A549 (cell line): ENCODE results near the gene BMP7. TPM values are rescaled to one million over a fixed set of nuclear protein-coding genes. Genes with fewer than 3 reads are reported as not detected.

Experiments used
- ATAC-seq, 2 experiments: fragments of 200-7000 bp in 1 of 2; fragments of >200 bp in 1 of 2; cut with Nextera tagmentation in 1 of 2; cut with Tn5 transposase in 1 of 2; 3 replicates each; pipeline versions ENCODE4 v1.8.0 to v1.9.1; 2018 to 2020; ENCODE audit warnings: mild to moderate bottlenecking in 1 of 2, moderate library complexity in 1 of 2
- CTCF ChIA-PET: fragments of 300-600 bp; sonication (Branson Sonifier 250); formaldehyde crosslinking; extraction: SDS; loops from one replicate; lab custom pipeline; 2021; ENCODE audit warnings: antibody characterized with exemption, inconsistent platforms; lab: Yijun Ruan, JAX
- POLR2A ChIA-PET: fragments of 350-600 bp; formaldehyde crosslinking; extraction: SDS; loops from one replicate; lab custom pipeline; 2021; ENCODE audit warnings: antibody characterized with exemption, inconsistent platforms; lab: Yijun Ruan, JAX
- DNase-seq, 2 experiments: peaks; one replicate each; pipeline versions ENCODE4 v3.0.0 to v3.0.0-alpha.2; 2011 to 2016; ENCODE audit warnings: low read depth in 1 of 2, low spot score in 1 of 2
- FAIRE-seq: peaks from 2 replicates; lab custom pipeline; 2011; peaks lifted over from hg19 to GRCh38; lab: Jason Lieb, UNC
- H3K27ac ChIP-seq, 2 experiments: fragments of >200 bp; sonication (Bioruptor Twin); formaldehyde crosslinking; 3 replicates each; pipeline ENCODE4 v1.5.1; 2016 to 2017
- H3K4me1 ChIP-seq: fragments of >200 bp; sonication (Bioruptor Twin); formaldehyde crosslinking; 3 replicates; pipeline ENCODE4 v1.6.1; 2016
- H3K4me2 ChIP-seq: fragments of >200 bp; sonication (Bioruptor Twin); formaldehyde crosslinking; 3 replicates; pipeline ENCODE4 v1.6.1; 2016
- H3K4me3 ChIP-seq: fragments of >200 bp; sonication (Bioruptor Twin); formaldehyde crosslinking; 3 replicates; pipeline ENCODE4 v1.5.1; 2016
- H3K9me3 ChIP-seq: fragments of >200 bp; sonication (Bioruptor Twin); formaldehyde crosslinking; 3 replicates; pipeline ENCODE4 v1.6.1; 2016
- CBX2 ChIP-seq: fragments of 200-600 bp; sonication (generic); IDR thresholded peaks from 2 replicates; pipeline ENCODE4 v1.6.1; 2016; ENCODE audit warnings: low read depth, mild to moderate bottlenecking, borderline replicate concordance
- CBX8 ChIP-seq: fragments of 200-600 bp; sonication (generic); IDR thresholded peaks from 2 replicates; pipeline ENCODE4 v1.6.1; 2016
- CEBPB ChIP-seq, 2 experiments: fragments of >200 bp in 1 of 2; sonication (Bioruptor Twin) in 1 of 2; formaldehyde crosslinking in 1 of 2; IDR thresholded peaks; 2 replicates each; pipeline ENCODE4 v1.6.1; 2012 to 2016
- CHD2 ChIP-seq: fragments of 150-350 bp; IDR thresholded peaks from 2 replicates; pipeline ENCODE4 v1.6.1; 2014; ENCODE audit warnings: low read length; ENCODE audit not compliant: partially characterized antibody
- CHD4 ChIP-seq: fragments of 200-600 bp; sonication (generic); IDR thresholded peaks from 2 replicates; pipeline ENCODE4 v1.6.1; 2016; ENCODE audit warnings: antibody characterized with exemption, mild to moderate bottlenecking, borderline replicate concordance
- EHF ChIP-seq: fragments of 250-450 bp; sonication (Bioruptor Pico); IDR thresholded peaks from 2 replicates; pipeline ENCODE4 v1.5.0; 2020; ENCODE audit warnings: mild to moderate bottlenecking
- EP300 ChIP-seq, 2 experiments: fragments of >200 bp; sonication (Bioruptor Twin); formaldehyde crosslinking; IDR thresholded peaks; 2 replicates in 1 of 2; 3 replicates in 1 of 2; pipeline ENCODE4 v1.6.1; 2016 to 2017
- FOSL2 ChIP-seq, 2 experiments: fragments of 450-650 bp in 1 of 2; fragments of >200 bp in 1 of 2; sonication (Bioruptor Twin) in 1 of 2; formaldehyde crosslinking; IDR thresholded peaks; 2 replicates each; pipeline versions ENCODE4 v1.5.0 to v1.6.1; 2016 to 2020; ENCODE audit warnings: mild to moderate bottlenecking in 1 of 2, moderate library complexity in 1 of 2
- FOXS1 ChIP-seq: fragments of 250-450 bp; sonication (Bioruptor Pico); IDR thresholded peaks from 2 replicates; pipeline ENCODE4 v1.5.0; 2020; ENCODE audit warnings: mild to moderate bottlenecking, moderate library complexity
- HEYL ChIP-seq: fragments of 250-450 bp; sonication (Bioruptor Pico); IDR thresholded peaks from 2 replicates; pipeline ENCODE4 v1.8.0; 2021; ENCODE audit warnings: mild to moderate bottlenecking, moderate library complexity
- HOXA7 ChIP-seq: fragments of 250-450 bp; sonication (Bioruptor Pico); IDR thresholded peaks from 2 replicates; pipeline ENCODE4 v1.5.0; 2020; ENCODE audit warnings: mild to moderate bottlenecking, moderate library complexity
- JUNB ChIP-seq: fragments of >200 bp; sonication (Bioruptor Twin); formaldehyde crosslinking; IDR thresholded peaks from 2 replicates; pipeline ENCODE4 v1.6.1; 2016
- KDM1A ChIP-seq: fragments of 200-600 bp; sonication (generic); IDR thresholded peaks from 2 replicates; pipeline ENCODE4 v1.6.1; 2016; ENCODE audit warnings: low read depth, mild to moderate bottlenecking
- KDM5A ChIP-seq: fragments of 200-600 bp; sonication (generic); IDR thresholded peaks from 2 replicates; pipeline ENCODE4 v1.6.1; 2016; ENCODE audit warnings: antibody characterized with exemption, mild to moderate bottlenecking
- MYC ChIP-seq: IDR thresholded peaks from 2 replicates; pipeline ENCODE4 v1.6.1; 2012; ENCODE audit warnings: mild to moderate bottlenecking, inconsistent platforms, low read length, improper control_type of control experiment, borderline replicate concordance
- NR3C1 ChIP-seq: fragments of >200 bp; sonication (Bioruptor Twin); formaldehyde crosslinking; IDR thresholded peaks from 3 replicates; pipeline ENCODE4 v1.6.1; 2017
- PHF8 ChIP-seq: fragments of 200-600 bp; sonication (generic); IDR thresholded peaks from 2 replicates; pipeline ENCODE4 v1.6.1; 2016; ENCODE audit warnings: low read depth, mild to moderate bottlenecking, antibody characterized with exemption, moderate library complexity, borderline replicate concordance
- POLR2A ChIP-seq: IDR thresholded peaks from 2 replicates; pipeline ENCODE4 v1.6.1; 2012; ENCODE audit warnings: mild to moderate bottlenecking, low read length
- RAD21 ChIP-seq, 2 experiments: fragments of >200 bp in 1 of 2; sonication (Bioruptor Twin) in 1 of 2; formaldehyde crosslinking in 1 of 2; IDR thresholded peaks in 1 of 2; conservative IDR thresholded peaks in 1 of 2; 2 replicates in 1 of 2; 3 replicates in 1 of 2; pipeline ENCODE4 v1.6.1; 2012 to 2018; ENCODE audit warnings: inconsistent platforms in 1 of 2
- RARB ChIP-seq: fragments of 250-450 bp; sonication (Bioruptor Pico); IDR thresholded peaks from 2 replicates; pipeline ENCODE4 v1.8.0; 2021; ENCODE audit warnings: mild to moderate bottlenecking, moderate library complexity
- RCOR1 ChIP-seq: fragments of 150-350 bp; IDR thresholded peaks from 2 replicates; pipeline ENCODE4 v1.6.1; 2014; ENCODE audit warnings: antibody characterized with exemption, low read length, low read depth
- SREBF2 ChIP-seq: fragments of 450-650 bp; IDR thresholded peaks from 2 replicates; pipeline ENCODE4 v1.6.1; 2014; ENCODE audit warnings: mild to moderate bottlenecking, moderate library complexity
- TP53 ChIP-seq: fragments of 250-450 bp; sonication (Bioruptor Pico); IDR thresholded peaks from 2 replicates; pipeline ENCODE4 v1.5.0; 2021; ENCODE audit warnings: mild to moderate bottlenecking, moderate library complexity
- WGBS: methylation state at CpG from one replicate; pipeline ENCODE4 v1.1.6; 2017; ENCODE audit errors: missing lambda C conversion rate; 5-methylcytosine and 5-hydroxymethylcytosine counted together
- polyA plus RNA-seq, 4 experiments: library from polyadenylated mRNA; depleted of rRNA in 3 of 4; stranded (reverse); fragments of >200 nt; fragmentation: RNase III in 1 of 4; extraction: RNeasy Plus Mini Kit Qiagen cat#74134 plus additional on column Dnase treatment in 1 of 4; gene quantifications; 2 replicates in 3 of 4; 3 replicates in 1 of 4; pipeline ENCODE4 v1.2.3, GENCODE V29; 2011 to 2017
- TF ChIP-seq, protein P1 (sequence below): fragments of 450-650 bp; IDR thresholded peaks from 2 replicates; pipeline ENCODE4 v1.6.1; 2014; ENCODE audit warnings: antibody characterized with exemption
- TF ChIP-seq, protein P2 (sequence below): IDR thresholded peaks from 2 replicates; pipeline ENCODE4 v1.6.1; 2012
- TF ChIP-seq, protein P3 (sequence below): IDR thresholded peaks from 2 replicates; pipeline ENCODE4 v1.6.1; 2012
- TF ChIP-seq, protein P4 (sequence below): fragments of 150-350 bp; IDR thresholded peaks from 2 replicates; pipeline ENCODE4 v1.6.1; 2014; ENCODE audit warnings: low read depth, mild to moderate bottlenecking, low read length
- TF ChIP-seq, protein P5 (sequence below): fragments of >200 bp; sonication (Bioruptor Twin); formaldehyde crosslinking; IDR thresholded peaks from 2 replicates; pipeline ENCODE4 v1.6.1; 2016

The BMP7 gene
- polyA plus RNA-seq, 2 of the 4 experiments (the other 2 are of a cell fraction) = 0.08 to 0.22 TPM

DNA sequence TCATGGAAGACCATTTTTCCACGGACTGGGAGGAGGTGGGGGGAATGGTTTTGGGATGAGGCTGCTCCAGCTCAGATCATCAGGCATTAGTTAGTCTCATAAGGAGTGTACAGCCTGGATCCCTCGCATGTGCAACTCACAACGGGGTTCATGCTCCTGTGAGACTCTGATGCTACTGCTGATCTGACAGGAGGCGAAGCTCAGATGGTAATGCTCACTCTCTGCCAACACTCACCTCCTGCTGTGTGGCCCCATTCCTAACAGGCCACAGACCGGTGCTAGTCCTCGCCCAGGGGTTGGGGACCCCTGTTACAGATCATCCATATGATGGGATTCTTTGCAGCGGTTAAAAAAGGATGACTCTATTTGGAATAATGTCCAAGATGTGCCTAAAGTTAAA lies 27.6 kb upstream of the BMP7 start:
- no peak overlapping the region for H3K4me3 ChIP-seq
- no peak overlapping the region for H3K27ac ChIP-seq
- no peak for ATAC-seq
- no peaks in the 10 kb centered on the region for H3K9me3 ChIP-seq
- CTCF ChIA-PET = interaction anchor here (0.8 to 1.5 kb wide), 2 partner anchors 8 to 12 kb away, joined by 3 to 4 read pairs; no protein-coding TSS in a partner anchor
- POLR2A ChIA-PET = no interaction called here
- no peaks in the 10 kb centered on the region for H3K4me1 ChIP-seq
- FAIRE-seq = no peak
- no peak overlapping the region for H3K4me2 ChIP-seq
- no peak for DNase-seq
- 31% methylated on average over 7 of the region's 7 CpGs for WGBS
- TF ChIP-seq RAD21 (conservative IDR thresholded peaks at IDR 0.05 in 1 of 2, IDR thresholded peaks at IDR 0.05 in 1 of 2) (no peak), FOXS1 (CRISPR knock-in tag) (no peak), TP53 (CRISPR knock-in tag) (no peak)

DNA sequence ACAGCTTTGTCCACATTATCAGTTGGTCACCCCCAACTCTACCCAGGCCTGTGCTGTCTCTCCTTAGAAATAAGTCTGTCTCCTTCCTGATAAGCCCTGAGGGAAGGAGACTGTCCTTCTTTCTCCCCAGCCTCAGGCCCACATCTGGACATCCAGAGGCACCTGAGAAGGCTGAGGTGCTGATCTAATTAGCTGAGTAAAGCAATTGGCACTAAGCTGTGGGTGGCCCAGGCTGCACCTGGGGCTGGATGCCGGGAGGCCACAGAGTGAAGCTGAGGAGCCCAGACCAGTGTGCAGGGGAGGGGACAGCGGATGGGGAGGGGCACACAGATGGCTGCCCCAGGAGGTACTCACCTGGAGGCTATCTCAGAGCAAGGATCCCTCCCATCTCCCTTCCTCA lies 26.2 kb upstream of the BMP7 start:
- CTCF ChIA-PET = interaction anchor here (1.5 to 1.8 kb wide), 2 partner anchors 10 to 54 kb away, joined by 4 to 5 read pairs; no protein-coding TSS in a partner anchor

DNA sequence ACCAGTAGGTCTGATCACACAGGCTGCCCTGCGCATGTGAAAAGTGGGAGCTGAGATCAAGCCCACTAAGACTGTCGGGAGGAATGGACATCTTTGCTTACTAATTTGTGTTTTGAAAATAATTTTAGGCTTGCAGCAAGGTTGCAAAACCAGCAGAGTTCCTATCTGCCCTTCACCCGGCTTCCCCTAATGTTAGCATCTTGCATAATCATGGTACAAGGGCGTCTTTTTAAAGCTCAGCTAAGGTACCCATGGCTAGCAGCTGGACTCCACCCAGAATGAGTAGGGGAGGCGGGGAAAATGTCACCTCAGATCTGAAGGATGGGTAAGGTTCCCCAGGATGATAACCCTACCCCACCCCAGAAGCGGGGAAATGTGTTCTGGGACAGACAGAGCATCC lies 25.3 kb upstream of the BMP7 start:
- Histone ChIP-seq H3K4me1 (no peaks in the 10 kb centered on the region), H3K27ac (no peak overlapping the region), H3K4me2 (no peak overlapping the region), H3K4me3 (no peak overlapping the region), H3K9me3 (no peaks in the 10 kb centered on the region)
- no peak for DNase-seq
- 20% methylated on average over 6 of the region's 6 CpGs for WGBS
- no peak for ATAC-seq
- POLR2A ChIA-PET = no interaction called here
- no peak for TF ChIP-seq PHF8
- TF ChIP-seq SREBF2 = no peak
- TF ChIP-seq EHF = no peak
- no peak for TF ChIP-seq EP300 (IDR thresholded peaks at IDR 0.05)
- TF ChIP-seq CHD2 = no peak
- no peak for TF ChIP-seq HEYL (CRISPR knock-in tag)
- TF ChIP-seq CHD4 = no peak
- no peak for TF ChIP-seq RCOR1
- TF ChIP-seq JUNB = no peak
- TF ChIP-seq, protein P1, sequence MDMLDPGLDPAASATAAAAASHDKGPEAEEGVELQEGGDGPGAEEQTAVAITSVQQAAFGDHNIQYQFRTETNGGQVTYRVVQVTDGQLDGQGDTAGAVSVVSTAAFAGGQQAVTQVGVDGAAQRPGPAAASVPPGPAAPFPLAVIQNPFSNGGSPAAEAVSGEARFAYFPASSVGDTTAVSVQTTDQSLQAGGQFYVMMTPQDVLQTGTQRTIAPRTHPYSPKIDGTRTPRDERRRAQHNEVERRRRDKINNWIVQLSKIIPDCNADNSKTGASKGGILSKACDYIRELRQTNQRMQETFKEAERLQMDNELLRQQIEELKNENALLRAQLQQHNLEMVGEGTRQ = no peak
- no peak for TF ChIP-seq KDM1A
- TF ChIP-seq CBX8 = no peak
- TF ChIP-seq CEBPB (IDR thresholded peaks at IDR 0.05) = no peak
- TF ChIP-seq, all 56 proteins: peak for 0
- FAIRE-seq = no peak
- CTCF ChIA-PET = interaction anchor here (1.5 kb wide), 1 partner anchor 11 kb away, joined by 3 read pairs; no protein-coding TSS in a partner anchor

More for the DNA sequence above, 26.2 kb upstream of the BMP7 start:
- H3K4me2 ChIP-seq = no peak overlapping the region
- ATAC-seq (no peak), FAIRE-seq (no peak), DNase-seq (no peak)
- H3K9me3 ChIP-seq = no peaks in the 10 kb centered on the region
- no peak overlapping the region for H3K27ac ChIP-seq
- H3K4me1 ChIP-seq = no peaks in the 10 kb centered on the region
- TF ChIP-seq MYC (no peak), CBX2 (no peak), NR3C1 (no peak), CHD2 (no peak), KDM5A (no peak), EHF (no peak), KDM1A (no peak), JUNB (no peak), FOSL2 (IDR thresholded peaks at IDR 0.05) (no peak), FOSL2 (CRISPR knock-in tag; IDR thresholded peaks at IDR 0.05) (no peak), RARB (no peak), HOXA7 (no peak), POLR2A (no peak)
- TF ChIP-seq, protein P2, sequence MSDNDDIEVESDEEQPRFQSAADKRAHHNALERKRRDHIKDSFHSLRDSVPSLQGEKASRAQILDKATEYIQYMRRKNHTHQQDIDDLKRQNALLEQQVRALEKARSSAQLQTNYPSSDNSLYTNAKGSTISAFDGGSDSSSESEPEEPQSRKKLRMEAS = no peak
- TF ChIP-seq, protein P3, sequence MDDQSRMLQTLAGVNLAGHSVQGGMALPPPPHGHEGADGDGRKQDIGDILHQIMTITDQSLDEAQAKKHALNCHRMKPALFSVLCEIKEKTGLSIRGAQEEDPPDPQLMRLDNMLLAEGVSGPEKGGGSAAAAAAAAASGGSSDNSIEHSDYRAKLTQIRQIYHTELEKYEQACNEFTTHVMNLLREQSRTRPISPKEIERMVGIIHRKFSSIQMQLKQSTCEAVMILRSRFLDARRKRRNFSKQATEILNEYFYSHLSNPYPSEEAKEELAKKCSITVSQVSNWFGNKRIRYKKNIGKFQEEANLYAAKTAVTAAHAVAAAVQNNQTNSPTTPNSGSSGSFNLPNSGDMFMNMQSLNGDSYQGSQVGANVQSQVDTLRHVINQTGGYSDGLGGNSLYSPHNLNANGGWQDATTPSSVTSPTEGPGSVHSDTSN = no peak
- TF ChIP-seq, protein P4, sequence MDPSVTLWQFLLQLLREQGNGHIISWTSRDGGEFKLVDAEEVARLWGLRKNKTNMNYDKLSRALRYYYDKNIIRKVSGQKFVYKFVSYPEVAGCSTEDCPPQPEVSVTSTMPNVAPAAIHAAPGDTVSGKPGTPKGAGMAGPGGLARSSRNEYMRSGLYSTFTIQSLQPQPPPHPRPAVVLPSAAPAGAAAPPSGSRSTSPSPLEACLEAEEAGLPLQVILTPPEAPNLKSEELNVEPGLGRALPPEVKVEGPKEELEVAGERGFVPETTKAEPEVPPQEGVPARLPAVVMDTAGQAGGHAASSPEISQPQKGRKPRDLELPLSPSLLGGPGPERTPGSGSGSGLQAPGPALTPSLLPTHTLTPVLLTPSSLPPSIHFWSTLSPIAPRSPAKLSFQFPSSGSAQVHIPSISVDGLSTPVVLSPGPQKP = no peak
- TF ChIP-seq, protein P5, sequence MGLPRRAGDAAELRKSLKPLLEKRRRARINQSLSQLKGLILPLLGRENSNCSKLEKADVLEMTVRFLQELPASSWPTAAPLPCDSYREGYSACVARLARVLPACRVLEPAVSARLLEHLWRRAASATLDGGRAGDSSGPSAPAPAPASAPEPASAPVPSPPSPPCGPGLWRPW = no peak
- H3K4me3 ChIP-seq = no peak overlapping the region
- POLR2A ChIA-PET = no interaction called here
- WGBS = 31% methylated on average over 2 of the region's 2 CpGs
